Stimulated activated CD4-positive, alpha-beta T cell treated with anti-CD3 and anti-CD28 coated beads, Interleukin-1b, Interleukin-23, amount 100 ng/mL, for 24 hours (primary cell): Measurements from ENCODE around the gene AGBL2.
"Not testable (repeated sequence)": the region's sequence is repeated elsewhere in the genome, so short reads cannot be mapped to it uniquely, and the experiment has no call there.

Source experiments
- DNase-seq, 4 experiments: peaks; one replicate each; pipeline ENCODE4 v3.0.0-alpha.2; 2020; ENCODE audit warnings: low read depth in 4 of 4, low spot score in 1 of 4

AGBL2 gene

GRCh38 chr11:47640506-47640905 lies 74.7 kb downstream of the AGBL2 start:
- DNase-seq: not testable (repeated sequence)

- not testable (repeated sequence) for DNase-seq
Observed at GRCh38 chr11:47636331-47636730, 78.8 kb downstream of the AGBL2 start.

GRCh38 chr11:47631473-47631872 lies 83.7 kb downstream of the AGBL2 start:
- no peak for DNase-seq

GRCh38 chr11:47628026-47628425 lies 87.1 kb downstream of the AGBL2 start:
- no peak for DNase-seq

- DNase-seq: no peak
Observed at GRCh38 chr11:47626234-47626633, 88.9 kb downstream of the AGBL2 start.

GRCh38 chr11:47620836-47621378 lies 94.3 kb downstream of the AGBL2 start:
- DNase-seq: no peak

- DNase-seq: no peak
Observed at GRCh38 chr11:47617417-47617809, 97.8 kb downstream of the AGBL2 start.

GRCh38 chr11:47616726-47617416 lies 98.3 kb downstream of the AGBL2 start:
- no peak for DNase-seq

GRCh38 chr11:47615249-47615648 lies 99.9 kb downstream of the AGBL2 start:
- no peak for DNase-seq

GRCh38 chr11:47611348-47611794 lies 103.8 kb downstream of the AGBL2 start:
- no peak for DNase-seq

- no peak for DNase-seq
Observed at GRCh38 chr11:47609675-47610074, 105.5 kb downstream of the AGBL2 start.
